GM23338 (cell line): ENCODE measurements around the gene IL19. TPM values are rescaled to one million over a fixed set of nuclear protein-coding genes. Genes with fewer than 3 reads are reported as not detected.

ENCODE experiments used
- ATAC-seq: fragments of 200-7000 bp; cut with Tn5 transposase; 3 replicates; pipeline ENCODE4 v1.9.1; 2020
- DNase-seq: peaks from one replicate; pipeline ENCODE4 v3.0.0-alpha.2; 2015; ENCODE audit warnings: low spot score
- H2AFZ ChIP-seq: fragments of 200-600 bp; sonication (generic); 2 replicates; pipeline ENCODE4 v1.8.0; 2016; ENCODE audit warnings: antibody characterized with exemption, mild to moderate bottlenecking, moderate library complexity
- H3F3A ChIP-seq: fragments of 200-600 bp; sonication (generic); replicated peaks from 2 replicates; pipeline ENCODE4 v1.8.0; 2017; ENCODE audit warnings: antibody characterized with exemption, mixed run types, low read depth
- H3K27ac ChIP-seq: fragments of 200-600 bp; sonication (generic); 2 replicates; pipeline ENCODE4 v1.6.1; 2016; ENCODE audit warnings: low read depth
- H3K27me3 ChIP-seq: fragments of 200-600 bp; sonication (generic); 2 replicates; pipeline ENCODE4 v1.8.0; 2016; ENCODE audit warnings: mild to moderate bottlenecking, mixed run types, moderate library complexity; ENCODE audit not compliant: insufficient read depth
- H3K36me3 ChIP-seq: fragments of 200-600 bp; sonication (generic); 2 replicates; pipeline ENCODE4 v1.8.0; 2016; ENCODE audit warnings: mild to moderate bottlenecking; ENCODE audit not compliant: insufficient read depth
- H3K4me1 ChIP-seq: fragments of 200-600 bp; sonication (generic); 2 replicates; pipeline ENCODE4 v1.8.0; 2016; ENCODE audit warnings: mild to moderate bottlenecking, moderate library complexity; ENCODE audit not compliant: insufficient read depth
- H3K4me2 ChIP-seq: fragments of 200-600 bp; sonication (generic); 2 replicates; pipeline ENCODE4 v1.7.1; 2017; ENCODE audit warnings: mixed run types
- H3K4me3 ChIP-seq: fragments of 200-600 bp; sonication (generic); 2 replicates; pipeline ENCODE4 v1.6.1; 2016; ENCODE audit warnings: mixed run types
- H3K79me2 ChIP-seq: fragments of 200-600 bp; sonication (generic); replicated peaks from 2 replicates; pipeline ENCODE4 v1.8.0; 2017; ENCODE audit warnings: mild to moderate bottlenecking; ENCODE audit not compliant: insufficient read depth
- H3K9me2 ChIP-seq: fragments of 200-600 bp; sonication (generic); 2 replicates; pipeline ENCODE4 v1.8.0; 2017; ENCODE audit not compliant: insufficient read depth
- H4K20me1 ChIP-seq: fragments of 200-600 bp; sonication (generic); replicated peaks from 2 replicates; pipeline ENCODE4 v1.8.0; 2017; ENCODE audit warnings: mild to moderate bottlenecking; ENCODE audit not compliant: insufficient read depth
- H3K27ac Mint-ChIP-seq: 2 replicates; pipeline ENCODE4 v1.8.0; 2020; ENCODE audit warnings: inconsistent platforms, mild to moderate bottlenecking, moderate library complexity, mixed read lengths
- H3K27me3 Mint-ChIP-seq: 3 replicates; pipeline ENCODE4 v1.8.0; 2022; ENCODE audit warnings: low read depth, mild to moderate bottlenecking, moderate library complexity, mixed read lengths, inconsistent platforms; ENCODE audit not compliant: insufficient read depth, poor library complexity
- H3K36me3 Mint-ChIP-seq: 3 replicates; pipeline ENCODE4 v1.8.0; 2021; ENCODE audit warnings: low read depth, mild to moderate bottlenecking, inconsistent platforms, moderate library complexity, mixed read lengths
- H3K4me1 Mint-ChIP-seq: 3 replicates; pipeline ENCODE4 v1.8.0; 2020; ENCODE audit warnings: mild to moderate bottlenecking, inconsistent platforms, mixed read lengths
- H3K4me3 Mint-ChIP-seq: 3 replicates; pipeline ENCODE4 v1.8.0; 2021; ENCODE audit warnings: moderate library complexity, mild to moderate bottlenecking, inconsistent platforms, mixed read lengths
- H3K9me3 Mint-ChIP-seq: 3 replicates; pipeline ENCODE4 v1.8.0; 2020; ENCODE audit warnings: moderate library complexity, mild to moderate bottlenecking, inconsistent platforms, mixed read lengths
- CREB1 ChIP-seq: fragments of 250-450 bp; sonication (Bioruptor Pico); IDR thresholded peaks from 2 replicates; pipeline ENCODE4 v1.5.0; 2020; ENCODE audit warnings: low read depth, mild to moderate bottlenecking, moderate library complexity
- CTCF ChIP-seq, 2 experiments: fragments of 200-600 bp in 1 of 2; sonication (generic) in 1 of 2; conservative IDR thresholded peaks; 2 replicates each; pipeline versions ENCODE4 v1.5.1 to v1.6.1; 2016 to 2017; ENCODE audit warnings: antibody characterized with exemption in 2 of 2, low read depth in 2 of 2, mild to moderate bottlenecking in 2 of 2, moderate library complexity in 1 of 2
- ETS1 ChIP-seq: IDR thresholded peaks from 2 replicates; pipeline ENCODE4 v1.6.1; 2016; ENCODE audit warnings: antibody characterized with exemption
- EZH2 ChIP-seq: fragments of 200-600 bp; sonication (generic); IDR thresholded peaks from one replicate; pipeline ENCODE4 v1.8.0; 2017; ENCODE audit warnings: antibody characterized with exemption, mild to moderate bottlenecking, low read depth; ENCODE audit not compliant: unreplicated experiment
- EZH2phosphoT487 ChIP-seq: fragments of 200-600 bp; sonication (generic); IDR thresholded peaks from one replicate; pipeline ENCODE4 v1.8.1; 2018; ENCODE audit warnings: antibody characterized with exemption; ENCODE audit not compliant: unreplicated experiment
- JUNB ChIP-seq: IDR thresholded peaks from one replicate; pipeline ENCODE4 v1.6.1; 2016; ENCODE audit warnings: antibody characterized with exemption; ENCODE audit not compliant: unreplicated experiment
- NANOG ChIP-seq: IDR thresholded peaks from 2 replicates; pipeline ENCODE4 v1.6.1; 2016; ENCODE audit warnings: antibody characterized with exemption, borderline replicate concordance
- POLR2AphosphoS5 ChIP-seq: IDR thresholded peaks from 2 replicates; pipeline ENCODE4 v1.6.1; 2016; ENCODE audit warnings: antibody characterized with exemption, low read depth
- REST ChIP-seq: IDR thresholded peaks from one replicate; pipeline ENCODE4 v1.6.1; 2018; ENCODE audit warnings: antibody characterized with exemption; ENCODE audit not compliant: unreplicated experiment
- STAT1 ChIP-seq: IDR thresholded peaks from one replicate; pipeline ENCODE4 v1.6.1; 2016; ENCODE audit warnings: antibody characterized with exemption; ENCODE audit not compliant: unreplicated experiment
- ZNF114 ChIP-seq: fragments of 250-450 bp; sonication (Bioruptor Pico); IDR thresholded peaks from 2 replicates; pipeline ENCODE4 v1.5.0; 2020; ENCODE audit warnings: mild to moderate bottlenecking, moderate library complexity
- ZNF331 ChIP-seq: fragments of 250-450 bp; sonication (Bioruptor Pico); IDR thresholded peaks from 2 replicates; pipeline ENCODE4 v1.5.0; 2020; ENCODE audit warnings: low read depth, mild to moderate bottlenecking, moderate library complexity
- ZNF462 ChIP-seq: fragments of 250-450 bp; sonication (Bioruptor Pico); IDR thresholded peaks from 2 replicates; pipeline ENCODE4 v1.5.0; 2020; ENCODE audit warnings: mild to moderate bottlenecking, moderate library complexity
- polyA plus RNA-seq: library from polyadenylated mRNA; unstranded; fragments of >200 nt; fragmentation: Nextera tagmentation; extraction: Ambion mirVana; gene quantifications from 2 replicates; pipeline ENCODE4 v1.2.1, GENCODE V29; 2016
- total RNA-seq: library from RNA; depleted of rRNA; stranded (reverse); fragments of >200 nt; shearing (Covaris generic); gene quantifications from 2 replicates; pipeline ENCODE4 v1.2.3, GENCODE V29; 2014

IL19 gene
- total and polyA plus RNA-seq, 2 experiments from 2014 or later: not detected

GRCh38 chr1:206760590-206760989 is 10.0 kb upstream of the IL19 start:
- Histone ChIP-seq H3K36me3 (no peaks in the 10 kb centered on the region), H3K4me2 (no peak overlapping the region), H3K9me2 (0 out of 2 replicates have a peak, but pooled peaks cover 17% of the 10 kb centered on the region), H3F3A (no peaks in the 10 kb centered on the region), H3K27me3 (no peaks in the 10 kb centered on the region), H3K4me3 (no peak overlapping the region), H2AFZ (no peak overlapping the region), H4K20me1 (no peaks in the 10 kb centered on the region), H3K79me2 (no peaks in the 10 kb centered on the region), H3K4me1 (no peaks in the 10 kb centered on the region), H3K27ac (no peak overlapping the region)
- H3K4me3 Mint-ChIP-seq: no peak overlapping the region
- no peaks in the 10 kb centered on the region for H3K36me3 Mint-ChIP-seq
- DNase-seq (no peak), ATAC-seq (no peak)
- no peaks in the 10 kb centered on the region for H3K27me3 Mint-ChIP-seq
- no peak overlapping the region for H3K27ac Mint-ChIP-seq
- no peaks in the 10 kb centered on the region for H3K9me3 Mint-ChIP-seq
- TF ChIP-seq EZH2 (no peak), REST (no peak), ZNF114 (CRISPR knock-in tag) (no peak), ZNF462 (CRISPR knock-in tag) (no peak), NANOG (no peak), POLR2AphosphoS5 (no peak), JUNB (no peak), STAT1 (no peak), ETS1 (no peak), EZH2phosphoT487 (no peak), CTCF (conservative IDR thresholded peaks at IDR 0.05; ENCODE audit: low read depth in 2 of 2) (no peak), ZNF331 (no peak), CREB1 (no peak)
- H3K4me1 Mint-ChIP-seq: no peaks in the 10 kb centered on the region
